Keratinocyte (primary cell): ENCODE results near the gene IQCF5. TPM values are rescaled to one million over a fixed set of nuclear protein-coding genes. Genes with fewer than 3 reads are reported as not detected.

ENCODE experiments used
- DNase-seq: peaks from one replicate; pipeline ENCODE4 v3.0.0-alpha.2; 2011; ENCODE audit warnings: low read depth, missing footprints, low spot score
- FAIRE-seq: peaks from 2 replicates; lab custom pipeline; 2011; peaks lifted over from hg19 to GRCh38; lab: Jason Lieb, UNC
- H2AFZ ChIP-seq: 2 replicates; pipeline ENCODE4 v1.6.0; 2012; ENCODE audit warnings: low read length, control low read depth, inconsistent platforms; ENCODE audit not compliant: control insufficient read depth
- H3K27ac ChIP-seq: 2 replicates; pipeline ENCODE4 v1.5.1; 2011; ENCODE audit warnings: low read length; ENCODE audit not compliant: control insufficient read depth, insufficient read depth
- H3K27me3 ChIP-seq: 3 replicates; pipeline ENCODE4 v1.6.0; 2011; ENCODE audit warnings: low read length; ENCODE audit not compliant: control insufficient read depth, insufficient read depth; ENCODE audit errors: extremely low read depth
- H3K36me3 ChIP-seq, 2 experiments: 2 replicates in 1 of 2; 3 replicates in 1 of 2; pipeline ENCODE4 v1.5.1; 2011; ENCODE audit warnings: low read length in 2 of 2, mild to moderate bottlenecking in 1 of 2; ENCODE audit not compliant: control insufficient read depth in 2 of 2, insufficient read depth in 2 of 2; ENCODE audit errors: extremely low read depth in 1 of 2
- H3K4me1 ChIP-seq: 3 replicates; pipeline ENCODE4 v1.5.1; 2011; ENCODE audit warnings: low read length; ENCODE audit not compliant: control insufficient read depth, insufficient read depth; ENCODE audit errors: extremely low read depth
- H3K4me2 ChIP-seq: 3 replicates; pipeline ENCODE4 v1.6.0; 2011; ENCODE audit warnings: low read depth, low read length; ENCODE audit not compliant: control insufficient read depth, insufficient read depth; ENCODE audit errors: extremely low read depth
- H3K4me3 ChIP-seq, 3 experiments: fragments of 200-600 bp in 1 of 3; sonication (generic) in 1 of 3; 2 replicates in 2 of 3; 3 replicates in 1 of 3; pipeline ENCODE4 v1.5.1; 2011 to 2016; ENCODE audit warnings: low read length in 3 of 3, mild to moderate bottlenecking in 3 of 3, control low read depth in 2 of 3, inconsistent platforms in 1 of 3, low read depth in 1 of 3, mixed read lengths in 1 of 3, mixed run types in 1 of 3, moderate library complexity in 1 of 3; ENCODE audit not compliant: control insufficient read depth in 2 of 3, insufficient read depth in 2 of 3; ENCODE audit errors: extremely low read depth in 1 of 3
- H3K79me2 ChIP-seq: 2 replicates; pipeline ENCODE4 v1.6.0; 2012; ENCODE audit warnings: low read length; ENCODE audit not compliant: control insufficient read depth, insufficient read depth
- H3K9ac ChIP-seq: 3 replicates; pipeline ENCODE4 v1.6.0; 2011; ENCODE audit warnings: low read length; ENCODE audit not compliant: control insufficient read depth, insufficient read depth; ENCODE audit errors: extremely low read depth
- H3K9me1 ChIP-seq: 3 replicates; pipeline ENCODE4 v1.6.0; 2011; ENCODE audit warnings: low read length; ENCODE audit not compliant: control insufficient read depth, insufficient read depth; ENCODE audit errors: extremely low read depth
- H3K9me3 ChIP-seq: 2 replicates; pipeline ENCODE4 v1.5.1; 2012; ENCODE audit warnings: low read depth, low read length; ENCODE audit not compliant: control insufficient read depth
- H4K20me1 ChIP-seq: 3 replicates; pipeline ENCODE4 v1.6.0; 2011; ENCODE audit warnings: low read length; ENCODE audit not compliant: control insufficient read depth, insufficient read depth; ENCODE audit errors: extremely low read depth
- EZH2 ChIP-seq: IDR thresholded peaks from one replicate; pipeline ENCODE4 v1.6.1; 2012; ENCODE audit warnings: inconsistent platforms, mild to moderate bottlenecking, low read length, moderate library complexity
- dilution Hi-C: fragments of 300-500 bp; cut with MboI; formaldehyde crosslinking; loops from one replicate; pipeline ENCODE4 v1.7.0; 2020; ENCODE audit warnings: low sequenced_read_pairs; ENCODE audit not compliant: extremely low pct_ligation_motif_present
- polyA plus RNA-seq, 5 experiments: library from polyadenylated mRNA; depleted of rRNA in 3 of 5; stranded (reverse) in 3 of 5; stranded (forward) in 1 of 5; unstranded in 1 of 5; fragments of >200 nt; gene quantifications; 1 replicate in 1 of 5; 2 replicates in 3 of 5; 3 replicates in 1 of 5; pipeline versions ENCODE4 v1.2.1 to v1.2.3, GENCODE V29; 2011 to 2012; ENCODE audit warnings: missing spikeins in 2 of 5, low read depth in 1 of 5, low replicate concordance in 1 of 5
- TF ChIP-seq, protein P1 (sequence below), 3 experiments: IDR thresholded peaks in 1 of 3; conservative IDR thresholded peaks in 1 of 3; optimal IDR thresholded peaks in 1 of 3; 2 replicates in 2 of 3; 3 replicates in 1 of 3; pipeline versions ENCODE3 to v1.5.1; 2011; ENCODE audit warnings: low read length in 3 of 3, mild to moderate bottlenecking in 3 of 3, moderate library complexity in 2 of 3, control low read depth in 1 of 3, inconsistent platforms in 1 of 3; ENCODE audit not compliant: insufficient read depth in 2 of 3; ENCODE audit errors: extremely low read depth in 1 of 3

The IQCF5 gene
- polyA plus RNA-seq, 1 donor (not counting 4 experiments of a cell fraction or from before 2014, with no cell fraction given) = not detected

DNA sequence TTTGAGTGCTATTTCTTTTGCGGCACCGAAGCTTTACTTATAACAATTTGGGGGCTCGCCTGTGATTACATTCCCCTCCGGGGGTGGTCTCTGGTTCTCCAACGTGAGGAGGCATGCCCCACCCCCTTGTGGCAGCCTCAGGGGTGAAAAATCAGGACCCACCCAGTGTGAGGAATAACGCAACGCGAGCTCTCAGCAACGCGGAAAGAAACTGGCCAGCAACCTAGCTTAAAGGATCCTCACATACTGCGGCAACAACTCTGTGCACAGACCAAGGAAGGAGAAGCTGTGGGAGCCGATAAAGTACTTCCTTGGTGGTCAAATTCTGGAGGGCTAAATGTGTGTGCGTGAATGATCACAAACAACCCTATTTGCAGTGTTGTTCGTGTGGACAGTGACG is 22.0 kb upstream of the IQCF5 start:
- FAIRE-seq (no peak), DNase-seq (no peak)
- Histone ChIP-seq H4K20me1 (no peaks in the 10 kb centered on the region), H3K9me1 (no peaks in the 10 kb centered on the region), H2AFZ (no peak overlapping the region), H3K27ac (no peak overlapping the region), H3K9me3 (peaks cover 3% of the 10 kb centered on the region), H3K4me2 (no peak overlapping the region), H3K4me3 (no peak overlapping the region), H3K36me3 (no peaks in the 10 kb centered on the region), H3K27me3 (no peaks in the 10 kb centered on the region), H3K79me2 (no peaks in the 10 kb centered on the region), H3K4me1 (peaks cover 3% of the 10 kb centered on the region), H3K9ac (no peak overlapping the region)
- dilution Hi-C loops = no loop called here
- TF ChIP-seq, protein P1, sequence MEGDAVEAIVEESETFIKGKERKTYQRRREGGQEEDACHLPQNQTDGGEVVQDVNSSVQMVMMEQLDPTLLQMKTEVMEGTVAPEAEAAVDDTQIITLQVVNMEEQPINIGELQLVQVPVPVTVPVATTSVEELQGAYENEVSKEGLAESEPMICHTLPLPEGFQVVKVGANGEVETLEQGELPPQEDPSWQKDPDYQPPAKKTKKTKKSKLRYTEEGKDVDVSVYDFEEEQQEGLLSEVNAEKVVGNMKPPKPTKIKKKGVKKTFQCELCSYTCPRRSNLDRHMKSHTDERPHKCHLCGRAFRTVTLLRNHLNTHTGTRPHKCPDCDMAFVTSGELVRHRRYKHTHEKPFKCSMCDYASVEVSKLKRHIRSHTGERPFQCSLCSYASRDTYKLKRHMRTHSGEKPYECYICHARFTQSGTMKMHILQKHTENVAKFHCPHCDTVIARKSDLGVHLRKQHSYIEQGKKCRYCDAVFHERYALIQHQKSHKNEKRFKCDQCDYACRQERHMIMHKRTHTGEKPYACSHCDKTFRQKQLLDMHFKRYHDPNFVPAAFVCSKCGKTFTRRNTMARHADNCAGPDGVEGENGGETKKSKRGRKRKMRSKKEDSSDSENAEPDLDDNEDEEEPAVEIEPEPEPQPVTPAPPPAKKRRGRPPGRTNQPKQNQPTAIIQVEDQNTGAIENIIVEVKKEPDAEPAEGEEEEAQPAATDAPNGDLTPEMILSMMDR (optimal IDR thresholded peaks at IDR 0.05 in 1 of 3, IDR thresholded peaks at IDR 0.05 in 1 of 3, conservative IDR thresholded peaks at IDR 0.05 in 1 of 3; ENCODE audit: extremely low read depth in 1 of 3, insufficient read depth in 2 of 3, low read length in 3 of 3) = no peak
- no peak for TF ChIP-seq EZH2

DNA sequence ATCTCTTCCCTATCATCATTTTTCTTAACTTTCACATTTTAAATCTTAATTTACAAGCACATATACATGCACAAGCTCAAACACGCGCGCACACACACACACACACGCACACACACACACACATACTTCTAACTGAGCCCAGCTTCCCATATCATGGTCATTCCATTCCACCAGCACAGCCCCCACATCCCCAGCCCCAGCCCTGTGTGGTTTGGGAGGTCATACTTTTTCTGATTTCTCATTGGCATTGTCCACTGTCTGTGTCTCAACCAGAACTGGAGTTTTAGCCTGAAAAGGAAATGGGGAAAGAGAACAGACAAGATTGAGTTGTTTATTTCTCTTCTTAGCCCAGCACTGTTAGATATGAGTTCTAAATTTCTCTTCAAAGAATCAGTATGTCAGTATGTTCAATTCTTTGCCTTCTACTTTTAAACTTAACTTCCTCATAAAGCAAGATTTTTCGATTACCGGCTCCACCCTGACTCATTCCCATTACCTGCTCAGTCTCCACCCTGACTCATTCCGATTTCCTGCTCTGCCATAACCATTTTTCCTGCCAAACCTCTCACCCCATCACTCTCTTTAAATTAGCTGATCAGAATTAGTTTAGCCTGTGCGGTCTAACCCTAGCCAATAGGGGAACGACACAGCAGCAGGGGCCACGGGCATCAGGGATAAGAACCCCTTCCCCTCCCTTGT is 21.4 kb upstream of the IQCF5 start:
- TF ChIP-seq EZH2 = no peak
- TF ChIP-seq, protein P1 (optimal IDR thresholded peaks at IDR 0.05 in 1 of 3, IDR thresholded peaks at IDR 0.05 in 1 of 3, conservative IDR thresholded peaks at IDR 0.05 in 1 of 3; ENCODE audit: extremely low read depth in 1 of 3, insufficient read depth in 2 of 3, low read length in 3 of 3) = no peak
- H4K20me1 ChIP-seq = no peaks in the 10 kb centered on the region
- H3K9ac ChIP-seq = no peak overlapping the region
- H3K9me3 ChIP-seq = peaks cover 3% of the 10 kb centered on the region
- DNase-seq (no peak), FAIRE-seq (no peak)
- H3K4me3 ChIP-seq = no peak overlapping the region
- H3K4me2 ChIP-seq = no peak overlapping the region
- no peak overlapping the region for H3K27ac ChIP-seq
- no peaks in the 10 kb centered on the region for H3K36me3 ChIP-seq
- H3K4me1 ChIP-seq = no peaks in the 10 kb centered on the region
- H2AFZ ChIP-seq = no peak overlapping the region
- no peaks in the 10 kb centered on the region for H3K27me3 ChIP-seq
- no peaks in the 10 kb centered on the region for H3K9me1 ChIP-seq
- dilution Hi-C loops = no loop called here
- H3K79me2 ChIP-seq = no peaks in the 10 kb centered on the region
